Glomerular endothelial cell (primary cell): ENCODE measurements around the gene NOS1AP. TPM values are rescaled to one million over a fixed set of nuclear protein-coding genes. Genes with fewer than 3 reads are reported as not detected.
"Not testable (repeated sequence)": the region's sequence is repeated elsewhere in the genome, so short reads cannot be mapped to it uniquely, and the experiment has no call there.

ENCODE experiments used
- DNase-seq: peaks from one replicate; pipeline ENCODE4 v3.0.0-alpha.2; 2011; ENCODE audit warnings: low read depth, low spot score; ENCODE audit errors: extremely low read depth
- total RNA-seq: library from RNA; depleted of rRNA; stranded (reverse); fragments of >200 nt; gene quantifications from 2 replicates; pipeline ENCODE4 v1.2.3, GENCODE V29; 2015

Gene NOS1AP
- total RNA-seq, 1 donor from 2014 or later, result 2.0 TPM

- DNase-seq, result no peak
Measured at GRCh38 chr1:162187687-162188276, 118.3 kb downstream of the NOS1AP start.

GRCh38 chr1:162189345-162189744, 119.9 kb downstream of the NOS1AP start:
- DNase-seq, result no peak

- DNase-seq, result no peak
Measured at GRCh38 chr1:162191396-162192305, 122.2 kb downstream of the NOS1AP start.

GRCh38 chr1:162192306-162192678, 122.8 kb downstream of the NOS1AP start:
- no peak for DNase-seq

- no peak for DNase-seq
Measured at GRCh38 chr1:162192763-162193162, 123.3 kb downstream of the NOS1AP start.

GRCh38 chr1:162193221-162193620, 123.7 kb downstream of the NOS1AP start:
- no peak for DNase-seq

- DNase-seq, result no peak
Measured at GRCh38 chr1:162193815-162194214, 124.3 kb downstream of the NOS1AP start.

GRCh38 chr1:162195567-162195966, 126.1 kb downstream of the NOS1AP start:
- no peak for DNase-seq

GRCh38 chr1:162196387-162196786, 126.9 kb downstream of the NOS1AP start:
- no peak for DNase-seq

- no peak for DNase-seq
Measured at GRCh38 chr1:162197041-162197531, 127.6 kb downstream of the NOS1AP start.

- no peak for DNase-seq
Measured at GRCh38 chr1:162197615-162198421, 128.3 kb downstream of the NOS1AP start.

GRCh38 chr1:162200096-162200847, 130.8 kb downstream of the NOS1AP start:
- no peak for DNase-seq

GRCh38 chr1:162201062-162201461, 131.6 kb downstream of the NOS1AP start:
- DNase-seq, result not testable (repeated sequence)

GRCh38 chr1:162204129-162204822, 134.8 kb downstream of the NOS1AP start:
- DNase-seq, result no peak

GRCh38 chr1:162204823-162205155, 135.3 kb downstream of the NOS1AP start:
- DNase-seq, result no peak

- no peak for DNase-seq
Measured at GRCh38 chr1:162206300-162206699, 136.8 kb downstream of the NOS1AP start.

- DNase-seq, result no peak
Measured at GRCh38 chr1:162206749-162207635, 137.5 kb downstream of the NOS1AP start.

GRCh38 chr1:162207862-162208261, 138.4 kb downstream of the NOS1AP start:
- no peak for DNase-seq

GRCh38 chr1:162210196-162210595, 140.7 kb downstream of the NOS1AP start:
- no peak for DNase-seq
